HG02981 (cell line): Measurements from ENCODE around the gene NDUFV2.

ENCODE experiments used
- ATAC-seq: cut with Tn5 transposase; IDR thresholded peaks from one replicate; pipeline ENCODE4 v1.9.1; 2021; ENCODE audit warnings: mild to moderate bottlenecking, moderate library complexity; ENCODE audit not compliant: unreplicated experiment

Gene NDUFV2

DNA sequence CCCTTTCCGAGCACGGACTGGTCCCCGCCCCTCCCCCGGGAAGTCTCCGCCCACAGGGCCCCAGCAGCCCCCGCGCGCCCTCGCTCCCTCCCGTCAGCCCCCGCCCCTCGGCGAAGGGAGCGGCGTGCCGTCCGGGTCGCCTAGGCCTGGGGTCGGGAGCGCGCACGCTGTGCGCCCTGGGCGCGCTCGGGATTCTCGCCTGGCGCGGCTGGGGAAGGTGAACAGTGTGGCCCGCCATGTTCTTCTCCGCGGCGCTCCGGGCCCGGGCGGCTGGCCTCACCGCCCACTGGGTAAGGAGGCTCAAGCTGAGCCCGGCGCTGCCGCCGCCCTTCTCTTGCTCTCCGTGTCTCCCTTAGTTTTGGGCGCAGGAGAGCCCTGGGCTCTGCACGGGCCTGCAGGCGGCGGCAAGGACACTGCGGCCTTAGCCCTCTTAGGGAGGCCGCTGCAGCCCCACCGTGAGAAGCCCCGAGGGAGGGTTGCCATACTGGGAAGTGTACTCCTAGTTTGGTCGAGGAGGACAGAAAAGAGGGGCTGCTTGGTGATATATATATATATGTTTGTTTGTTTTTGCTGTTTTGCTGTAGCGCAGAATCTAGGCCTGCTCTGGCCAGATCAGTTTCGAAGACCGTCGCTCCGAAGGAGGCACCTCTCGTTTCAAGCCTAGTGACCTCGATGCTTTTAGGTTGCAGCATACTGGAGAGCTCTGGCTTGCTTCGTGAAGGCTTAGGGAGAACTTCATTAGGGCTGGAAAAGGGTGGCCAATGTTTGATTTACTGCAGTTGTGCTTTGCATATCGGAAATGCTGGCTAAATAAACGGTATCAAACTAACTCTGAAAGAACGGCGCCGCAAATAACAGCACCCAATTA lies at the start of gene NDUFV2:
NDUFV2 (plus strand) TSS at position 192 of the 868 bp plus-strand sequence; CDS start at position 237, 45 bp downstream.
- ATAC-seq = peak; percentile 93

DNA sequence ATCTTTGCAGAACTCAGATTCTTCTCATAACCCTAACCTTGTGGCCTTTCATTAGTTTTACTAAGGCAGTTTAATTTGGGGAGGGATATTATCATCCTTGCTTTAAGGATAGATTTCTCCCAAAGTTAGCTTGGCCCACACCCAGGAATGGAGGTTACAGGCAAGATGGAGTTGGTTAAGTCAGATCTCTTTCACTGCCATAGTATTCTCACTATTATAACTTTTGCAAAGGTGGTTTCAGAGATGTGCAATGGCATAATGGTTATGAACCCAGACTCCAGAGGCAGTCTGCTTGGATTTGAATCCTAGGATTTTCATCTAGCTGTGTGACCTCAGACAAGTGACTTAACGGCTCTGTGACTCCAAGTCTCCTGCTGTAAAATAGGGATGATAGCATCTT lies 48.7 kb upstream of the NDUFV2 start:
- ATAC-seq = no peak

DNA sequence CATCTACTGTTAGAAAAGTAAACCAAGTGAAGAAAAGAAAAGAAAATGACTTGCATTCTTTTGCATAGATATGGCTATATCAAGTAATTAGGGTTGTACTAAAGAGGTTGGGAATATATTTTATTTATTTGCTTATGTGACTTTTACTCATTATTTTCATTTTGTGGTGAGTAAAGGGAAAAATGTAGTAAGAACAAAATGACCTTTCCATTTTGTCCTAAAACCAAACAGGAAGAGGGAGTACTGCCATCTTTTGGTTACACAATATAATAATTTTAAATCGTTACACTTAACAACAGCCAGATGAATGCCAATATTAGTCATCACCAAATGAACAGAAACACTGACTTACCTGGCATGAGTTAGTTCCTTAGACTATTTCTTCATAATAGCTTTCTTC lies 47.3 kb upstream of the NDUFV2 start:
- no peak for ATAC-seq

DNA sequence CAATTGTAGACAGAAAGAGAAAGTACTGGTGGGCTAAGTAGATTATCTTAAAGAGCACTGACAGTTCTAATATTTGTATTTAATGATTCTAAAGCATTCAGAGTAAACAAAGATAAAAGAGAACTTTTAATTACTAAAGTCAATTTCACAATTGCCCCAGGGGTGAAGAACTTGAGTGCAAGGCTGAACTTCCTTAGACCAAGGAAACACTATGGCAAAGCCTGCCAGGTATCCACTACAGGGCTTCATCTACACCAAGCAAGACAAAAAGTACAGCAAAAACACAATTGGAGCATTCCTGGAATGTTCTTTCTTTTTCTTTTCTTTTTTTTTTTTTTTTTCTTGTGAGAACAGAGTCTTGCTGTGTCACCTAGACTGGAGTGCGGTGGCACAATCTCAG lies 46.9 kb upstream of the NDUFV2 start:
- ATAC-seq = no peak

- no peak for ATAC-seq
Measured at GRCh38 chr18:9057646-9058045, 44.9 kb upstream of the NDUFV2 start.

GRCh38 chr18:9058406-9058805 lies 44.1 kb upstream of the NDUFV2 start:
- no peak for ATAC-seq

DNA sequence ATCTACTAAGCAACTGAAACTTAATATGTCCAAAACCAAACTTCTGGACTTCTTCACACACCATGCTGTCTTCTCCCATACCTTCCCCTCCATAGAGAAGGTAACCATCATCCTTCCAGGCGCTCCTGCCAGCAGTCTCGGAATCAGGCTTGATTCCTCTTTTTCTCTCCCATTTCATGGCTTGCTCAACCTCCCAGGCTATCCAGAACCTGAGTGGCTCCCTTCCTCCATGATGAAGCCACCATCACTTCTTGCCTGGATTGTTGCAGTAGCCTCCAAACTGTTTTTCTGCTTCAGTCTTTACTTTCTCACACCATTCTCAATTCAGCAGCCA lies 40.1 kb upstream of the NDUFV2 start:
- no peak for ATAC-seq

DNA sequence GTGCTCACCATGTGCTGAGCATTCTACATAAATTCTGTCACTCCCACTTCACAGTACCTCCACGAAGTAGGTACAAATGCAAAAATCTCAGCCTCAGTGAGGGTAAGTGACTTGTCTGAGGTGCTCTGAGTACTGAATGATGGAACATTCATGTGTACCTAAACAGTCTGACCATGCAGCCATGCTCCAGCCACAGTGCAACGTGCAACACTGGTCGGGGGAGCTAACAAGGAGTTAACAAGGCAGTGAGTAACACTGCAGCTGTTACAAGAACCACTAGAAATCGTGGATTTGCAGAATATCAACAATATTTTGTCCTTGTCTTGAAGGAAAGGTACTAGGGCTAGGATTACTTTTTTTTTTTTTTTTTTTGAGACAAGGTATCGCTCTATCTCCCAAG lies 36.6 kb upstream of the NDUFV2 start:
- no peak for ATAC-seq

GRCh38 chr18:9066358-9066757 lies 36.1 kb upstream of the NDUFV2 start:
- ATAC-seq = peak; percentile 30

DNA sequence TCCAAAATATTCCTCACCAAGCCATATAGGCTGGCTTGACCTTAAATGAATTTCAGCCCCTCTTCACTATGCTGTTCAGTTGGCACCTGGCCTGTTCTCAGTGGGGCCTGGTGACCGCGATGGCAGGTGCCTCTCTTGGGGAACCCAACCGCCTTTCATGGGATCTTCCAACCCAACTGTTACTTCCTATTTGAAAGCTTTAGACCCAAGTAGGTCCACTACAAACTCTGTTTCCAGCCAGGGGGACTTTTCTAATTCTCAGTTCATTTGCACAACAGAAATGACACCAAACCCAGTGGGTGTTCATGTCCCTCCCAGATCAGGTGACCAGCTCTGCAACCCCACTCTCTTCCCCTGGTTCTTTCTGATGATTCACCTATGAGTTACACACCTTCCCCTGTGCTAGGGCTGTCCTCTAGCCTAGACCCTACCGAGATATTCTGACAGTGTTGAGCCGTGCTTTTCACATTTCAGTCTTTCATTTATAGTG lies 35.6 kb upstream of the NDUFV2 start:
- ATAC-seq = peak; percentile 74

DNA sequence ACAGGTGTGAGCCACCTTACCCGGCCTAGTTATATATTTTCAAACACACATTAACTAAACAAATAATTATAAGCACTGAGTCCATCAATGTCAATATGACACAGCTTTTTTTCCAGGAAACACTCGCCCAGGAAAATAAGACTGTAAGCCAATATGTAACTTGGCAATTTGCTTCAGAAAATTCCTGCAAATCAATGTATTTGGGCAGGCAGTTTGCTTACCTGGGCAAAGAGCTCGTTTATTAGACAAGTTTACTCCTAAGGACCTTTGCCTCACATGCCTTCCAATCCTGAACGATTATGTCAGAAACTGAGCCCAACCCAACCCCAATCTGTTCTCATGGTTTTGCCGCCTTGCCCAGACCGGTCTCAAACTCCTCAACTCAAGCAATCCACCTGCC lies 34.7 kb upstream of the NDUFV2 start:
- no peak for ATAC-seq

DNA sequence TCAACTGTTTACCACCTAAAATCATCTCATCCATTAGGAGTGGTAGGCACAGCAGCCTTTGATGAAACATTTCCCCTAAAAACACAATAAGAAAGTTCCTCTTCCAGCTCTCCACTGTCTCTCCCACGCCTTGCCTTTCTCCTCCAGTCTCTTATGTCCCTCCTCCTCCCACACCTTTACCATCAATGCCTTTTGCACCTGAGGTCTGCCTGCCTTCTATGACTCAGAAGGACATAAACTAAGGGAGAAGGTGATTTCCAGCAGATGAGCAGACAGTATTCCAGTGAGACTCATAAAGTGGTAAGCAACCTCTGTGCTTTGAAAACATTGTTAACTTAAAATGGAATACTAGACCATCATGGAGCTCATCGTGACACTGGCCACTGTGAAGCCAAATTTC lies 34.2 kb upstream of the NDUFV2 start:
- no peak for ATAC-seq

- ATAC-seq = no peak
Measured at GRCh38 chr18:9069601-9070000, 32.9 kb upstream of the NDUFV2 start.

DNA sequence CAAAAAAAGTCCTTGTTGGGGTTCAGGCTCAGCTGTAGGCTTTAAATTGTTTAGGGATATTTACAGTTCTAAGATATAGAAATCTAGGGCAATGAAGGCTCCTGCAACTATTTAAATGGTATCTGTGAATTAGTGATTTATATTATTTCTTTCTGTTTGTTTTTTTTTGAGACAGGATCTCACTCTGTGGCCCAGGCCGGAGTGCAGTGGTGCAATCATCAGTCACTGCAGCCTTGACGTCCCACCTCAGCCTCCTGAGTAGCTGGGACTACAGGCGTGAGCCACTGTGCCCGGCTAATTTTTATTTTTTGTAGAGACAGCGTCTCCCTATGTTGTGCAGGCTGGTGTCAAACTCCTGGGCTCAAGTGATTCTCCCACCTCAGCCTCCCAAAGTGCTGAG lies 32.3 kb upstream of the NDUFV2 start:
- no peak for ATAC-seq

DNA sequence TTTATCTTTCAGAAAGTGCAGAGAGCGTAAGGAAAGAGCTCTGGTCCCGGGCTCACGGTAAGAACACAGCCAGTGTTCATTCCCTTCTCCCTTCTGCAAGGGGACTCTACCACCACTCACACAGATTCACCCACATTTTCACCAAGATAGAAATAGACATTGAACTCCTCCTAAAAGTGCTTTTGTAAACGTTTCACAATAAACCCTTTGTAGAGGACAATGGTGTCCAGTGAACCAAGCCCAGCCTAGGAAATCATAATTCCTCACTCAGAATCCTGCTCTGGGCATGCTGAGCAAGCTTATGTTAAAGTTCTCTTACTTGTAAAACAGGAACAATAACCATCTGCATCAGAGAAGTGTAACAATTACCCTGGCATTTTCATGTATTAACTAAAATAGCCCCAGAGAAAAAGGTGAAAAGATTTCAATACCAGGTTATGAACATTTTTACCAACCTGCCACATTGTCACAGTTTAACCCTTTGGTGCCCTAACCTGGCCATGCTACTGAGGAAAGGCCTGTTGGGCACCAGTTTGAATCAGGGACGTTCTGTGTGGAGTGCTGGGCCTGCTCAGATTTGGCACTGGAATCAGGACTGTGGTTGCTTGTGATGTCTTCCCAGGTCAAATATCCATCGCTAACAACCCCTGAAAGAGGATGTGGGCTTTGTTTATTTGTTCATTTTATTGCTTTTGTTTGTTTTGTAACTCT lies 22.5 kb upstream of the NDUFV2 start:
- ATAC-seq = no peak

- no peak for ATAC-seq
Measured at GRCh38 chr18:9081940-9082339, 20.6 kb upstream of the NDUFV2 start.

DNA sequence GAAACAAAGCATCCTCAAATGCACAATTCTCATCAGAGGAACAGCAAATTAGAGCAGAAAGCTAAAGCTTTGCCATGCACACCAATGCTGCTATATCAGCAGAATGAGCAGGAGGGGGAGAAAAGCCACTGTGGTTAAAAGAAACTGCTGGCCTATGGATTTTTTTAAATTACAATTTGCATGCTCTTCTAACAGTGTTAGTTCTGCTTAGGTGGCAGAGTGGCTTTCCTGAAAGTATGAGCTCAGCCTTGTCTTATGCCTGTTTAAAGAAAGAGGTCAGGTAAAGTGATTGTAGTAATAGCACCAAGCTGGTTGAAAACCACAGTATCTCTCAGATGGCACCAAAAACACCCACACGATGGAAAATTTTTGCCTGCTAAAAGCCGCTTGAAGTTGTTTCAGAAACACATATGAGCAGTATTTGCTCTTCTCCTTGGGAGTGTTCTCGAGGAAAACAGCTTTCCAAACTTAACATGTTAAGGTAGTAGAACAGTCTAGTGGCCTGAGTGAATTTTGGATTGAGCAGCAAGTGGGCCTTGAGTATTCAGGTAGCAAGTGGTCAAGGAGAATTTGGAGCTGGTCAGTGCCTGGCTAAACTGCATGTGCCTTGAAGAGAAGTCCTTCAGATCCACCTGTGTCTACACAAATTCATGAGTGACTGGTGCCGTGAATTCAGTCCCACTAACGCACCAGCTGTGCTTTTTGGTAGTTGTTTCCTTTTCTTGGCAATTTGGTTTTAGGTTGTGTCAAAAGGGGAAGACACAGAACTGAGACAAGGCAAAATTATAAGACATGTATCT lies 19.6 kb upstream of the NDUFV2 start:
- ATAC-seq = peak; percentile 80

DNA sequence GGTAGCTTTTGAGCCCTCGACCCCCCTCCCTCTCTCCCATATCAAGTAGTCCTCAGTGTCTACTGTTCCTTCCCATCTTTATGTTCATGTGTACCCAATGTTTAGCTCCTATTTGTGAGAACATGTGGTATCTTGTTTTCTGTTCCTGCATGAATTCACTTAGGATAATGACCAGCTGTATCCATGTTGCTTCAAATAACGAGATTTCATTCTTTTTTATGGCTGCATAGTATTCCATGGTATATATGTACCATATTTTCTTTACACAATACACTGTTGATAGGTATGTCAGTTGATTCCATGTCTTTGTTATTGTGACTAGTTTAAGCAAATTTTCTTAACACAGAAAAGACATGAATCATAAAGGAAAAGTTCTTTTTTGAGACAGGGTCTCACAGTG lies 16.5 kb upstream of the NDUFV2 start:
- no peak for ATAC-seq

GRCh38 chr18:9086624-9087023 lies 15.9 kb upstream of the NDUFV2 start:
- no peak for ATAC-seq

- ATAC-seq = no peak
Measured at GRCh38 chr18:9087144-9087543, 15.4 kb upstream of the NDUFV2 start.

GRCh38 chr18:9088252-9088651 lies 14.2 kb upstream of the NDUFV2 start:
- ATAC-seq = no peak
